Glutamatergic neuron (in vitro differentiated cells): ENCODE data around the gene TMEM233. TPM values are rescaled to one million over a fixed set of nuclear protein-coding genes. Genes with fewer than 3 reads are reported as not detected.
"Not testable (repeated sequence)": the region's sequence is repeated elsewhere in the genome, so short reads cannot be mapped to it uniquely, and the experiment has no call there.

Source experiments
- DNase-seq: peaks from one replicate; pipeline ENCODE4 v3.0.0; 2022
- H3K27ac Mint-ChIP-seq: one replicate; pipeline ENCODE4 v1.8.0; 2020; ENCODE audit warnings: mild to moderate bottlenecking, mixed read lengths, inconsistent platforms; ENCODE audit not compliant: unreplicated experiment
- H3K27me3 Mint-ChIP-seq: one replicate; pipeline ENCODE4 v1.8.0; 2020; ENCODE audit warnings: mild to moderate bottlenecking, moderate library complexity, mixed read lengths, inconsistent platforms; ENCODE audit not compliant: unreplicated experiment
- H3K36me3 Mint-ChIP-seq: one replicate; pipeline ENCODE4 v1.8.0; 2020; ENCODE audit warnings: mild to moderate bottlenecking, mixed read lengths, inconsistent platforms; ENCODE audit not compliant: unreplicated experiment
- H3K4me1 Mint-ChIP-seq: one replicate; pipeline ENCODE4 v1.8.0; 2020; ENCODE audit warnings: mild to moderate bottlenecking, low read depth, mixed read lengths, inconsistent platforms; ENCODE audit not compliant: unreplicated experiment
- H3K4me3 Mint-ChIP-seq: one replicate; pipeline ENCODE4 v1.8.0; 2020; ENCODE audit warnings: mild to moderate bottlenecking, mixed read lengths, inconsistent platforms; ENCODE audit not compliant: unreplicated experiment
- H3K9me3 Mint-ChIP-seq: one replicate; pipeline ENCODE4 v1.8.0; 2020; ENCODE audit warnings: mild to moderate bottlenecking, moderate library complexity, mixed read lengths, inconsistent platforms; ENCODE audit not compliant: unreplicated experiment
- total RNA-seq: library from RNA; stranded (reverse); fragmentation: NEBNext Ultra II Directional; extraction: Animal tissue kit (Norgen Biotek cat#: 25700); gene quantifications from one replicate; pipeline ENCODE4 v1.2.1, GENCODE V29; 2021; ENCODE audit not compliant: unreplicated experiment
- TF ChIP-seq, protein P1 (sequence below): fragments of 200-600 bp; sonication (generic); IDR thresholded peaks from one replicate; pipeline ENCODE4 v1.5.0; 2021; ENCODE audit not compliant: partially characterized antibody, unreplicated experiment

The TMEM233 gene
- total RNA-seq, 1 donor from 2014 or later: not detected

DNA sequence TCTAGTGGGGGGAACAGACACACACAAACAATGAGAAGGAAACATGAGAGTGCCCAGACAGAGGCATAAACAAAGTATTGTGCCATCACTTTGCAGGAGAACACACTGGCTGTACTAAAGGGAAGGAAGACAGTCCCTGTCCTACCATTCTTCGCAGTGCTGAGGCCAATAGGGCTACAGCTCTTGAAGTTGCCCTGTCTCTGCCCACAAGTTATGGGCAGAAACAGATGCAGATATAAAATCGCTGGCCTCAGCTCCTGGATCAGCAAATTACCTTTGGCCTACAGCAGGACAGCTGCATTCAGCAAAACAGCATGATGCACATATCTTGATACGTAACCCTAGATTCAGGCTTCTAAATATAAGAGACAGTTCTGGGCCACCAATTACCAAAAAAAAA lies 51.4 kb downstream of the TMEM233 start:
- Mint-ChIP-seq H3K4me1 (no peaks in the 10 kb centered on the region), H3K36me3 (peaks cover 8% of the 10 kb centered on the region), H3K27me3 (peaks cover 5% of the 10 kb centered on the region), H3K4me3 (no peak overlapping the region), H3K27ac (no peak overlapping the region), H3K9me3 (no peaks in the 10 kb centered on the region)
- TF ChIP-seq, protein P1, sequence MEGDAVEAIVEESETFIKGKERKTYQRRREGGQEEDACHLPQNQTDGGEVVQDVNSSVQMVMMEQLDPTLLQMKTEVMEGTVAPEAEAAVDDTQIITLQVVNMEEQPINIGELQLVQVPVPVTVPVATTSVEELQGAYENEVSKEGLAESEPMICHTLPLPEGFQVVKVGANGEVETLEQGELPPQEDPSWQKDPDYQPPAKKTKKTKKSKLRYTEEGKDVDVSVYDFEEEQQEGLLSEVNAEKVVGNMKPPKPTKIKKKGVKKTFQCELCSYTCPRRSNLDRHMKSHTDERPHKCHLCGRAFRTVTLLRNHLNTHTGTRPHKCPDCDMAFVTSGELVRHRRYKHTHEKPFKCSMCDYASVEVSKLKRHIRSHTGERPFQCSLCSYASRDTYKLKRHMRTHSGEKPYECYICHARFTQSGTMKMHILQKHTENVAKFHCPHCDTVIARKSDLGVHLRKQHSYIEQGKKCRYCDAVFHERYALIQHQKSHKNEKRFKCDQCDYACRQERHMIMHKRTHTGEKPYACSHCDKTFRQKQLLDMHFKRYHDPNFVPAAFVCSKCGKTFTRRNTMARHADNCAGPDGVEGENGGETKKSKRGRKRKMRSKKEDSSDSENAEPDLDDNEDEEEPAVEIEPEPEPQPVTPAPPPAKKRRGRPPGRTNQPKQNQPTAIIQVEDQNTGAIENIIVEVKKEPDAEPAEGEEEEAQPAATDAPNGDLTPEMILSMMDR: no peak
- no peak for DNase-seq

DNA sequence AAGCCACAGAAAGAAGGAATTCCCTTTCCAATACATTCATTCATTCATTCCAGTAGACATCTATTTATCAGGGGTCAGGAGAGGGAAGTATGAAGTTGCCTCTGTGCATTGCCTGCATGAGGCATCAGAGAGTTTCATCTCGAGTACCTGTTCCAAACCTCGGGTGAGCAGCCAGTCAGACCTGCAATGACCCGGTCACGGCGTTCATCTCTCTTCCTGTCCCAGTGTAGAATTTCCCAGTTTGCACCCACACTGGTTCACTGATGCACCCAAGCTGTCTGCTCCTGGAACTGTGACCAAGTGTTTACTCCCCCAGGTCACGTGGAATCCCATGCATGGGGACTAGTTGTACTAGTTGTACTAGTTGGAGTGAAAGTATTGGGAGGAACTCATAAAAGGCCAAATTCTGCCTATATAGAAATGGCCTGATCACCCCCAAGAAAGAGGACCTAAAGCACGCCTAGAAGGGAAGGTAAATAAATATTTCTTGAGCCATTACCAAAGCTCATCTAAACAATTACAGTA lies 52.0 kb downstream of the TMEM233 start:
- Mint-ChIP-seq H3K27me3 (peaks cover 5% of the 10 kb centered on the region), H3K27ac (no peak overlapping the region), H3K4me3 (no peak overlapping the region), H3K9me3 (no peaks in the 10 kb centered on the region), H3K36me3 (peaks cover 8% of the 10 kb centered on the region), H3K4me1 (no peaks in the 10 kb centered on the region)
- TF ChIP-seq, protein P1: no peak
- no peak for DNase-seq

DNA sequence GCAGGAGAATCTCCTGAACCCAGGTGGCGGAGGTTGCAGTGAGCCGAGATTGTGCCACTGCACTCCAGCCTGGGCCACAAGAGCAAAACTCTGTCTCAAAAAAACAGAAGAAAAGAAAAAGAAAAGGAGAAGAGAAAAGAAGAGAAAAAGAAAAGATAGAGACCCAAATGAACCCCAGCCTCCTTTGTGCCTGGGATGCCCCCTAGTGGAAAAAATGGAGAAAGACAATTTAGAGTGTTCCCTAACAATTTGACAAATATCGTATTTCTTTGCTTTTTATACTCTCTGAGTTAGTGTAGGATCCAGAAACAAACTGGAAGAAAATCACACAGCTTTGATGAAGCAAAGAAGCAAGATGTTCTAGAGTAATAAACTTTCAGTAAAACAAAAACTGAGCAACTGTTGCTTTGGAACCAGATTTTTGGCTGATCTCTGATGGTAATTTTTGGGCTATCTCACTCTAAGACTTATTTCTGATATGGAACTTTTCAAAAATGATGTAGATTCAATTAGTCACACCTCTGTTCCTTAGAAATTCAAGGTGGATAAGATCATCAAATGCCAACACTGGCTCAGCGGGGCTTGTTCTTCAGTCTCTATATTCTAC lies 55.7 kb downstream of the TMEM233 start:
- H3K27ac Mint-ChIP-seq: no peak overlapping the region
- TF ChIP-seq, protein P1: peak; percentile 84
- no peaks in the 10 kb centered on the region for H3K4me1 Mint-ChIP-seq
- H3K4me3 Mint-ChIP-seq: no peak overlapping the region
- H3K36me3 Mint-ChIP-seq: peaks cover 8% of the 10 kb centered on the region
- peaks cover 3% of the 10 kb centered on the region for H3K27me3 Mint-ChIP-seq
- DNase-seq: no peak
- H3K9me3 Mint-ChIP-seq: peaks cover 6% of the 10 kb centered on the region

DNA sequence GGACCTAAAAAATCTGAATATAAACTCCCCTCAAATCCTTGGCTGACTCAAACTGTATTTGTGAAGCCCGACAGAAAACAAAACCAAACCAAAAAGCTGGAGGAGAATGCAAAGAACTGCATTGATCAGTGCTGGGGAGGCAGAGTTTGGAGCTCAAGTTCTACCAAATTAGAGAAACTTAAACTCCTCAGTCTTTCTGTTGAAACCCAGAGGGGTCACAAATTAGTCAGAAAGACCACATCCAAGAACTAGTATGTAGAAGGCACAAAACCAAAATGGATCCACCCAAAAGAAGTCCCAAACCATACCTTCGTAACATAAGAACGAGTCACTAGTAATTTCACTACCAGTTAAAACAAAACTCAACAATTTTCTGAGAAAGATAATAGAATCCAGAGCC lies 59.1 kb downstream of the TMEM233 start:
- TF ChIP-seq, protein P1: no peak
- no peak for DNase-seq
- Mint-ChIP-seq H3K4me1 (no peaks in the 10 kb centered on the region), H3K9me3 (peaks cover 7% of the 10 kb centered on the region), H3K36me3 (no peaks in the 10 kb centered on the region), H3K27me3 (peaks cover 1% of the 10 kb centered on the region), H3K4me3 (no peak overlapping the region), H3K27ac (no peak overlapping the region)

DNA sequence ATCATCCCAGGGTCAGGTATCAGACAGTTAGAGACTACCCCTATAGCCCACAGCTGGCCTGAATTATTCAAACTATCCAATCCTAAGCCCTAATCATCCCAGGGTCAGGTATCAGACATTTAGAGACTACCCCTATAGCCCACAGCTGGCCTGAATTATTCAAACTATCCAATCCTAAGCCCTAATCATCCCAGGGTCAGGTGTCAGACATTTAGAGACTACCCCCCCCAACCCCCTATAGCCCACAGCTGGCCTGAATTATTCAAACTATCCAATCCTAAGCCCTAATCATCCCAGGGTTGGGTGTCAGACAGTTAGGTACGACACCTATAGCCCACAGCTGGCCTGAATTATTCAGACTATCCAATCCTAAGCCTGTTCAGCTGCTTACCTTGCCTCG lies 63.4 kb downstream of the TMEM233 start:
- not testable (repeated sequence) for H3K9me3 Mint-ChIP-seq, H3K27ac Mint-ChIP-seq, H3K4me3 Mint-ChIP-seq, DNase-seq, H3K36me3 Mint-ChIP-seq, H3K4me1 Mint-ChIP-seq, H3K27me3 Mint-ChIP-seq

DNA sequence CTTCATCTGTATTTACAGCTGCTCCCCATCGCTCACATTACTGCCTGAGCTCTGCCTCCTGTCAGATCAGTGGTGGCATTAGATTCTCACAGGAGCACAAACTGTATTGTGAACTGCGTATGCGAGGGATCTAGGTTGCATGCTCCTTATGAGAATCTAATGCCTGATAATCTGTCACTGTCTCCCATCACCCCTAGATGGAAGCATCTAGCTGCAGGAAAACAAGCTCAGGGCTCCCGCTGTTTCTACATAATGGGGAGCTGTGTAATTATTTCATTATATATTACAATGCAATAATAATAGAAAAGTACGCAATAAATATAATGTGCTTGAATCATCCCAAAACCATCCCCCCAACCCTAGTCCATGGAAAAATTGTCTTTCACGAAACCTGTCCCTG lies 64.6 kb downstream of the TMEM233 start:
- H3K4me3 Mint-ChIP-seq, H3K27me3 Mint-ChIP-seq, H3K36me3 Mint-ChIP-seq, H3K4me1 Mint-ChIP-seq, H3K9me3 Mint-ChIP-seq, DNase-seq, H3K27ac Mint-ChIP-seq: not testable (repeated sequence)
